T-helper 1 cell (primary cell): ENCODE data around the gene FGG.

Experiments used
- DNase-seq, 5 donors: peaks; one replicate each; pipeline ENCODE4 v3.0.0-alpha.2; 2012 to 2020
- total RNA-seq, 4 donors: gene quantifications; one replicate each; lab custom pipeline; 2026; lab: John Stamatoyannopoulos, UW

The FGG gene
- 0 reads per million in 4 donors for total RNA-seq

GRCh38 chr4:154612472-154613414 is at the start of gene FGG:
Gene FGG, minus strand, starts transcription at chr4:154612656. Its CDS starts 47 bp downstream, at chr4:154612609.
- DNase-seq: no peak

- DNase-seq: no peak
Observed at GRCh38 chr4:154660052-154660451, 47.6 kb upstream of the FGG start.

DNA sequence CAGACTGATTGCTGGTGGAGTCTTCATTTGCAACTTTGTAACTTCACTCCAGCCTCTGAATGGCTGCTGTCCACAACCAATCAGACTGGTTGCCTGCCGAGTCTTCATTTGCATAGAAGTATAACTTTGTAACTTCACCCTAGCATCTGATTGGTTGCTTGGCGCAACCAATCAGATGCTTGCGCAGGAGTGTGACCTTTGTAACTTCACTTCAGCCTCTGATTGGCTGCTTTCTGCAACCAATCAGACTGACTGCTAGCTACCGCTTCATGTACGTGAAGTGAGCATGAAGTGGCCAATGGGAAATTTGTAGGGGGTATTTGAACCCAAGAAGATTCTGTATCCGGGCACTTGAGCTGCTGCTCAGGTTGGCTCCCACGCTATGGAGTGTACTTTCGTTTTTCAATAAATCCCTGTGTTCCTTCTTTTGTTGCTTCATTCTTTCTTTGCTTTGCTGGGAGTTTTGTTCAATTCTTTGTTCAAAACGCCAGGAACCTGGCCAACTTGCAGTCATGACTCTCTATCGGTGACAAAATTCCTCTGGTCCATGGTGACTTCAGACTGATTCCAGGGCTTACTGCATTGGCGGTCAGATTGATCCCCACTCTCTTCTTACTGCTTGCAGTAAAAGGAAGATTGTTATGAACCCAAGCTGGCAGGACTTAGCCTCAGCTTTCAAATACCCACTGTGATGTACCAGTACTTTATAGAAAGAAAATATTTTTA is 46.4 kb upstream of the FGG start:
- DNase-seq: no peak

- no peak for DNase-seq
Observed at GRCh38 chr4:154643493-154643892, 31.0 kb upstream of the FGG start.

- DNase-seq: no peak
Observed at GRCh38 chr4:154642373-154643009, 30.0 kb upstream of the FGG start.

DNA sequence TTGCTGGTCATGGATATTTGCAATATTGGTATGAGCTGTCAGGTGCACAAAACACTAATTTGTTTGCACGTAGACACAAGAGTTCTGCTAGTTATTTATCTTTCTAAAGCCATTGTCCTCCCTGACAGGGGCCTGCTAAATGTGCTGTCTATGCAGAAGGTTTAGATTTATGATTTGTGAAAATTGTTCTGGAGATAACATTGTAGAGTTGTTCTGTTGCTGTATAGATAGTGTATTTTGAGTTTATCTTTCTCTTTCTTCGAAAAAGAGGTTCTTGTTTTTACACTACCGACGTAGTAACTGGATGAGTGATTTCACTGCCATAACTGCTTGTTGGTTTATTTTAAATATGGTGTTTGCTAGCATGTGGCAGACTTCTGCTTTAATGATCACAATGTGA is 28.5 kb upstream of the FGG start:
- DNase-seq: no peak

DNA sequence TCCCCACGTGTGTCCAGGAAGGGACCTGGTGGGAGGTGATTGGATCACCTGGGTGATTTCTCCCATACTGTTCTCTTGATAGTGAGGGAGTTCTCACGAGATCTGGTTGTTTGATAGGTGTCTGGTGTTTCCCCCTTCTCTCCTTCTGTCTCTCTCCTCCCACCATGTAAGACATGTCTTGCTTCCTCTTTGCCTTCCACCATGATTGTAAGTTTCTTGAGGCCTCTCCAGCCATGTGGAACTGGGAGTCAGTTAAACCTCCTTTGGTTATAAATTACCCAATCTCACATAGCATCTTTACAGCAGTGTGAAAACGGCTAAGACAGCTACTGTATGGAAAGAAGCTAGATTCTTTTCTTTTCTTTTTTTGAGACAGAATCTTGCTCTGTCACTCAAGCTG is 21.6 kb upstream of the FGG start:
- DNase-seq: no peak

DNA sequence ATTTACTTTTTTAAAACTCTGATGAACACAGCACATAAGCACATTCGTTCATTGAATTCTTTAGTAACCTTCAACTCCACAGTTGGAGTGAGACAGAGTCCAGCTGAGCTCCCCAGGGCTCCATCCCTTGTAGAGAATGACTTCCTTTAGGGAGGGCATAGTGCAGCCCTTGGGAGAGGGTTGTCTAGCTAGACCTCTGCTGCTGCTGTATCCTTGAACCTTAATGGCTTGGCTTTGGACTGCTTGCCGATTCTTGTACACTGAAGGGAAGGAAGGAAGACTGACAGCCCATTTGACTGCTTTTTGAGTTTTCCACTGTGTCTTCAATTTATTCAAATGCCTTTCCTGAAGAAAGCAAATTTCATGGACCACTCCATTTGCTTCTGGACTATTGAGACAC is 19.4 kb upstream of the FGG start:
- DNase-seq: no peak

- no peak for DNase-seq
Observed at GRCh38 chr4:154630324-154630723, 17.9 kb upstream of the FGG start.

- DNase-seq: peak in 3 of 5 donors; percentile 5 to 52 (median 12)
Observed at GRCh38 chr4:154626793-154627484, 14.5 kb upstream of the FGG start.

DNA sequence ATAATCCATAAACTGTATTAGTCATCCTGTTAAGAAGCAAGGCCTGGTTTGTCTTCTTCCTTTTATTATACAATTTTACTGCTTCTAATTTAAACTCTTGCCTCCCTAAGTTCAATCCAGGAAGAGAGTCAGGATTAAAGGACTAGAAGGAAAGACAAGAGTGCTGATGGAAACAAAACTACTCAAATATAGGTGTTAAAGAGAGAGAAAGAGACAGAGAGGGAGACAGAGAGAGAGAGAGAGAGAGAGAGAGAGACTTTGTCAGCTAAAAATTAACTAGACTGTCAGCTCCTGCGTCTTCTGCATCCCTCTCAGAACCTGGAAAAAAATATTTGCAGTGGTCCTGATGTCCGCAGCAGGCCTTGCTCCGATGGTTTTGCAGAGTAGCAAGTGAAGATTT is 13.5 kb upstream of the FGG start:
- DNase-seq: no peak

- no peak for DNase-seq
Observed at GRCh38 chr4:154623995-154624394, 11.5 kb upstream of the FGG start.

- DNase-seq: no peak
Observed at GRCh38 chr4:154623436-154623835, 11.0 kb upstream of the FGG start.

- peak in 1 of 5 donors; percentile 24 for DNase-seq
Observed at GRCh38 chr4:154622598-154622997, 10.1 kb upstream of the FGG start.

DNA sequence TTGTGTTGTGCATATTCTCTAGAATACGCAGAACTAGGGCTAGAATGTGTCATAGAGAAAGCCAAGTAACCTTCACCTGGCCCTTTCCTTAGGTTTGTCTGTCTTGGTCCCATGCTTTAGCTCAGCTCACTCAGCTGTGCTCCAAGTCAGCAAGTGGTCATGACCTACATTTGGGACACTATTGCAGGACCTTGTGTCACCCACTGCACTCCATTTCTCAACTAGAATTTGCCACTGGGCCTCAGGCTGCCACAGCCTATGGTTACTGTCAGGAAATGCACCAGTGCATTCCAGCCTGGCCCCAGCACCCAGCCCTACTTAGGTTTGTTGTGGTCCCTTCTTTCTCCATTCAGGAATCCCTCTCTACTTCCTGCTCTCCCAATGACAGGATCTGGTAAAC is 7.7 kb upstream of the FGG start:
- no peak for DNase-seq

DNA sequence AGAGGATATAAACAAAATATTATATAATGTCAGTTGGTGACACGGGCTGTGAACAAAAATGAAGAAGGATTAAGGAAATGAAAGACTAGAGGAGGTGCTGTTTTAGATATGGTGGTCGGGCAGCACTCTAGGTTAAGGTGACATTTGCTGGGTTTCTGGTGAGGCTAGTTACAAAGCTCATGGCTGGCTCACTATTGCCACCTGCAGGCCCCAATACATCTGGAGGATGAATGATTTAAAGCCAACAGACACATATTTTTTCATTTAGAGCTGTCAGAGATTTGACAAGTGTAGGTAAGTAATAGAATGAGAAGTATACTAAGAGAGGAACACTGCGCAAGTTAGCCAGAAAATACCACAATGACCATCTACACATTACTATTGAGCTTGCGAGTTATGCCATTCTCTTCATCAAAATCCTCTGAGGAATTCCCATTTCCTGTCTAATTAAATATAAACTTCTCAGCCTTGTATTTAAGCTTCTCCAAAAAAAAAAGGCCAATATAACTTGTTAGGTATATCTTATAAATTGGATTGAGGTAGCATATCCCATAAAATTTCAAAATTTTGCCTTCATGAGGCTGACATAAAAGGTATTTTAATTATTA is 6.4 kb upstream of the FGG start:
- DNase-seq: peak in 3 of 5 donors; percentile 15 to 44 (median 31)

DNA sequence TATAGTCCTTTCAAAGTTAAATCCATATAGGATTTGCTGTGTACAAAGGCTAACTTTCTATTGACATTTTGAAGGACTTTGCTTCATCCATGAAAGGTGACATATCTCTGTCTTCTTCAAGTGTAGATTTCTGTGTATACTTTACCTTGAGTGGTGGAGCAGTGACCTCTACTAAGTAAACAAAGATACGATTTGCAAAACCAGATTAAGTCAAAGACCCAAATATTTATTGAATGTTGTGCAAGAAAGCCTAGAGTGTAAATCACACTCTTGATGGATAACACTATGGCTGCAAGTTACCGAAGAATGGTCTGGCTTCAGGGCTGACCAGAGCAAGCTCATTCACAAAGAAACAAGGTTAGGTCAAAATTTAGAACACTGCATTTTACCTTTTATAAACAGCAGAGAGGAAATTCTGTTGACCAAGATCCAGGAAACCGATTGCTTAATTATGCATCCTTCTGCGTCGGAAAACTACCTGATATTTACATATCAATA is 5.4 kb upstream of the FGG start:
- no peak for DNase-seq

DNA sequence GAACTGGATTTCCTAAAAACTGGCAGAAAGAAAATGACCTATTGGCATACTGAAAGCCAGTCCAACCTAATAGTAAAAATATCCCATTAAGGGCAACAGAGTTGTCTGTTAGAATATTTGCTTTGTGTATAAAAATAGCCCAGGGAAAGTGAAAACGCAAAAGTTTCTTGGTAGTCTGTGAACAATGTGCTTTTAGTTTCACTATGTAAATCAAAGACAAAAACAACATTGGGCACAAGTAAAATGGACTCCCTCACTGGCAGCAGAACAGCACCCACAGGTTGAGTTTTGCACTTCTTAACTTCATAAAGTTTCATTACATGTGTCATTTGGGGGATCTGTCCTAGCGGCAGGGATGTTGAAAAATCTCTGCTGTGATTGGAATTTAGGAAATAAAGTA is 4.3 kb upstream of the FGG start:
- peak in 1 of 5 donors; percentile 13 for DNase-seq

- DNase-seq: no peak
Observed at GRCh38 chr4:154616287-154616686, 3.8 kb upstream of the FGG start.

- no peak for DNase-seq
Observed at GRCh38 chr4:154615211-154615610, 2.8 kb upstream of the FGG start.

GRCh38 chr4:154614306-154614705 is 1.9 kb upstream of the FGG start:
- DNase-seq: no peak

GRCh38 chr4:154611833-154612232 is 623 bp downstream of the FGG start:
- DNase-seq: no peak
